OCI-LY1 (cell line): Measurements from ENCODE around the gene CARNS1.
"Not testable (repeated sequence)": the region's sequence is repeated elsewhere in the genome, so short reads cannot be mapped to it uniquely, and the experiment has no call there.

Experiments
- H2AFZ ChIP-seq: fragments of 200-600 bp; sonication (generic), shearing (Covaris generic); 2 replicates; pipeline ENCODE4 v1.6.0; 2014; ENCODE audit warnings: antibody characterized with exemption, mild to moderate bottlenecking, low read length
- H3F3A ChIP-seq: fragments of 200-600 bp; sonication (generic), shearing (Covaris generic); 2 replicates; pipeline ENCODE4 v1.6.0; 2014; ENCODE audit warnings: mild to moderate bottlenecking, antibody characterized with exemption, low read length, moderate library complexity; ENCODE audit not compliant: insufficient read depth
- H3K27ac ChIP-seq: fragments of 200-600 bp; sonication (generic); 2 replicates; pipeline ENCODE4 v1.5.1; 2014; ENCODE audit warnings: low read length, mixed run types, mild to moderate bottlenecking, low read depth; ENCODE audit not compliant: poor library complexity, severe bottlenecking
- H3K27me3 ChIP-seq: fragments of 200-600 bp; sonication (generic); 2 replicates; pipeline ENCODE4 v1.6.0; 2014; ENCODE audit warnings: antibody characterized with exemption, mild to moderate bottlenecking, low read length, moderate library complexity; ENCODE audit not compliant: insufficient read depth
- H3K36me3 ChIP-seq: fragments of 200-600 bp; sonication (generic); 2 replicates; pipeline ENCODE4 v1.6.1; 2014; ENCODE audit warnings: mild to moderate bottlenecking, antibody characterized with exemption, low read length, moderate library complexity, mixed read lengths; ENCODE audit not compliant: insufficient read depth
- H3K4me1 ChIP-seq: fragments of 200-600 bp; sonication (generic); 2 replicates; pipeline ENCODE4 v1.5.1; 2014; ENCODE audit warnings: mild to moderate bottlenecking, low read length, moderate library complexity; ENCODE audit not compliant: insufficient read depth, severe bottlenecking
- H3K4me2 ChIP-seq: fragments of 200-600 bp; sonication (generic), shearing (Covaris generic); 2 replicates; pipeline ENCODE4 v1.6.1; 2014; ENCODE audit warnings: low read length
- H3K4me3 ChIP-seq: fragments of 200-600 bp; sonication (generic); 2 replicates; pipeline ENCODE4 v1.5.1; 2014; ENCODE audit warnings: low read length, low read depth, mild to moderate bottlenecking, mixed read lengths; ENCODE audit not compliant: poor library complexity, severe bottlenecking
- H3K79me2 ChIP-seq: fragments of 200-600 bp; shearing (Covaris generic); 2 replicates; pipeline ENCODE4 v1.6.1; 2016; ENCODE audit warnings: mixed run types, low read length, mixed read lengths; ENCODE audit not compliant: insufficient read depth
- H3K9ac ChIP-seq: fragments of 200-600 bp; sonication (generic), shearing (Covaris generic); 2 replicates; pipeline ENCODE4 v1.6.1; 2014; ENCODE audit warnings: mild to moderate bottlenecking, low read length, mixed read lengths
- H3K9me2 ChIP-seq: fragments of 200-600 bp; sonication (generic), shearing (Covaris generic); 2 replicates; pipeline ENCODE4 v1.6.1; 2014; ENCODE audit warnings: low read depth, mild to moderate bottlenecking, low read length, mixed read lengths
- H3K9me3 ChIP-seq: fragments of 200-600 bp; shearing (Covaris generic); 2 replicates; pipeline ENCODE4 v1.6.1; 2014; ENCODE audit warnings: low read length, mixed read lengths
- H4K20me1 ChIP-seq: fragments of 200-600 bp; sonication (generic), shearing (Covaris generic); 2 replicates; pipeline ENCODE4 v1.6.0; 2016; ENCODE audit warnings: mild to moderate bottlenecking, low read length; ENCODE audit not compliant: insufficient read depth
- CTCF ChIP-seq: fragments of 200-600 bp; sonication (generic), shearing (Covaris generic); IDR thresholded peaks from 2 replicates; pipeline ENCODE4 v1.5.1; 2017; ENCODE audit warnings: mild to moderate bottlenecking, antibody characterized with exemption, low read length, moderate library complexity, mixed read lengths
- EZH2 ChIP-seq: fragments of 200-600 bp; sonication (generic), shearing (Covaris generic); IDR thresholded peaks from 2 replicates; pipeline ENCODE4 v1.8.0; 2017; ENCODE audit warnings: borderline replicate concordance, mixed run types, mild to moderate bottlenecking, antibody characterized with exemption, low read length, moderate library complexity, mixed read lengths

The CARNS1 gene

DNA sequence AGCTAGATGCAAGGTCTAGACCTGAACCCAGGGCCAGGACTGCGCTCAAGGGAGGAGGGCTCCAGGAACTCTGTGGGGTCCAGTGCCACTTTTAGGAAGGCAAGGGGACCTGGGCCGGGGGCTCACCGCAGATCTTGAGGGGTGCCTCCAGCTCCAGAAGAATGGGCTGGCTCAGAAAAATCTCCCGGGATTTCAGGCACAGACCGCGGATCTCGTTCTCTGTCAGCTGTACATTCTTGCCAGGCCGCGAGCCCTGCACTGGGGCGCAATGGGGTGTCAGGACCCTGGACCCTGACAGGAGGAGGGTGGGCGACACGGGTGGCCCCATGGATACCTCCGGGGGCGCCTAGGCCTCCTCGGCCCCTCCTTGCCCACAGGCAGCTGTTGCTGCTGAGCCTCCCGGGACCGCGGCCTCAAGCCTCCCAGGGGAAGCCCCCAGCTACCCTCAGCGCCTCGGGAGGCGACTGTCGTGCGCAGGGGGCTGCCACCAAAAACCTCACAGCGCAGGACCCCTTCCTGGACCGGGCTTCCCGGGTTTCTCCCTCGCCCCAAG lies 14.5 kb upstream of the CARNS1 start:
- Histone ChIP-seq H4K20me1 (no peaks in the 10 kb centered on the region), H3K36me3 (peaks cover 40% of the 10 kb centered on the region), H3K4me3 (peak overlapping the region; percentile 94), H3K27me3 (no peaks in the 10 kb centered on the region), H3K9me2 (no peaks in the 10 kb centered on the region), H3K4me2 (peak overlapping the region; percentile 96), H3K9ac (peak overlapping the region; percentile 96), H3K9me3 (no peaks in the 10 kb centered on the region), H2AFZ (no peak overlapping the region), H3K79me2 (peaks cover 9% of the 10 kb centered on the region; the same call in 1 of the 2 replicates), H3K27ac (peak overlapping the region; percentile 71), H3K4me1 (peaks cover 83% of the 10 kb centered on the region), H3F3A (no peaks in the 10 kb centered on the region; the same call in 1 of the 2 replicates)
- TF ChIP-seq EZH2, result no peak
- no peak for TF ChIP-seq CTCF

- H3K9me3 ChIP-seq, result no peaks in the 10 kb centered on the region
- H4K20me1 ChIP-seq, result no peaks in the 10 kb centered on the region
- peak within 1 kb of the TSS; percentile 94 for H3K4me3 ChIP-seq
- peak; percentile 3; the same call in 1 of the 2 replicates for TF ChIP-seq CTCF
- no peak for TF ChIP-seq EZH2
- H3K27ac ChIP-seq, result peak within 1 kb of the TSS; percentile 93
- no peaks in the 10 kb centered on the region for H3K27me3 ChIP-seq
- H3K4me1 ChIP-seq, result peaks cover 89% of the 10 kb centered on the region
- H3K9ac ChIP-seq, result peak within 1 kb of the TSS; percentile 96
- H3K4me2 ChIP-seq, result peak within 1 kb of the TSS; percentile 96
- peaks cover 38% of the 10 kb centered on the region for H3K36me3 ChIP-seq
- H3K9me2 ChIP-seq, result no peaks in the 10 kb centered on the region
- H3K79me2 ChIP-seq, result peaks cover 9% of the 10 kb centered on the region; the same call in 1 of the 2 replicates
- no peaks in the 10 kb centered on the region; the same call in 1 of the 2 replicates for H3F3A ChIP-seq
- H2AFZ ChIP-seq, result no peak within 1 kb of the TSS
Observed at GRCh38 chr11:67401495-67402191, 13.8 kb upstream of the CARNS1 start, which contains the start of gene PPP1CA. PPP1CA (minus strand) TSS chr11:67401858; CDS start chr11:67401782, 76 bp downstream.

- H4K20me1 ChIP-seq, H3K9me2 ChIP-seq, H3K9me3 ChIP-seq, H3K27me3 ChIP-seq, H3K79me2 ChIP-seq, H2AFZ ChIP-seq, H3F3A ChIP-seq: not testable (repeated sequence)
- Histone ChIP-seq H3K27ac (peak overlapping the region; percentile 93), H3K4me2 (peak overlapping the region; percentile 94), H3K9ac (peak overlapping the region; percentile 75), H3K4me3 (peak overlapping the region; percentile 58), H3K4me1 (peaks cover 93% of the 10 kb centered on the region), H3K36me3 (peaks cover 31% of the 10 kb centered on the region)
Observed at GRCh38 chr11:67402192-67402839, 13.2 kb upstream of the CARNS1 start.

GRCh38 chr11:67403085-67403484 lies 12.4 kb upstream of the CARNS1 start:
- Histone ChIP-seq H3K4me2 (peak overlapping the region; percentile 89), H3K27ac (peak overlapping the region; percentile 93), H3K4me1 (peaks cover 93% of the 10 kb centered on the region), H3K36me3 (peaks cover 27% of the 10 kb centered on the region), H3K4me3 (peak overlapping the region; percentile 75), H3K9ac (peak overlapping the region; percentile 94)
- H3K27me3 ChIP-seq, H3K79me2 ChIP-seq, H3K9me2 ChIP-seq, H3K9me3 ChIP-seq, H2AFZ ChIP-seq, H3F3A ChIP-seq, H4K20me1 ChIP-seq: not testable (repeated sequence)
